CD4-positive, alpha-beta T cell treated with Interleukin-6 at 100 ng/mL for 8 hours (primary cell): ENCODE results near the gene C1QTNF7.
A peak's percentile ranks its signal among the peaks of the same experiment; 100 is the strongest.

ENCODE experiments used
- DNase-seq: peaks from one replicate; pipeline ENCODE4 v3.0.0-alpha.2; 2020; ENCODE audit warnings: mixed read lengths, low spot score

C1QTNF7 gene

DNA sequence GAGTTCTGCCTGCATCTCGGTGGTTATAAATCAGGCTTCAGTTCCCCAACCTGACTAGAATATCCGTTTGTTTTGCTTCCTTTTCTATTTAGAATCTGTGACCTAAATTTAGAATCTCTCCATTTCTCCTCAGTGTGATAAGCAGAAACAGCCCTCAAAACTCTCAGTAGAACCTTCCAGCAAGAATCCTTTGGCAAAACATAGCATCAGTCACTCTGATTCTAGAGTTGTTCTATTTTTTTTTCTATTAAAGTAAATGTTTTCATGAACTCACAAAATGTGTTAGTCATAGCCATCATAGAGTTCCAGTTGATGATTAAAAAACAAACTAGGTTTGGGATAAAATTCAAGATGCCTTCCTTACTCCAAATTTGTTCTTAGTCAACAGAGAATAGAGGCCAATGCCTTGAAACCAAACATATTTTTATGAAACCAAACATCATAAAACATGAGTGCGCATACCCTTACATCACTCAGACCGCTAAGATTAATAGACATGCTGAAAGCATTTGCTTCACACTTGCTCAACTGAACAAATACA lies 13.2 kb upstream of the C1QTNF7 start:
- no peak for DNase-seq

DNA sequence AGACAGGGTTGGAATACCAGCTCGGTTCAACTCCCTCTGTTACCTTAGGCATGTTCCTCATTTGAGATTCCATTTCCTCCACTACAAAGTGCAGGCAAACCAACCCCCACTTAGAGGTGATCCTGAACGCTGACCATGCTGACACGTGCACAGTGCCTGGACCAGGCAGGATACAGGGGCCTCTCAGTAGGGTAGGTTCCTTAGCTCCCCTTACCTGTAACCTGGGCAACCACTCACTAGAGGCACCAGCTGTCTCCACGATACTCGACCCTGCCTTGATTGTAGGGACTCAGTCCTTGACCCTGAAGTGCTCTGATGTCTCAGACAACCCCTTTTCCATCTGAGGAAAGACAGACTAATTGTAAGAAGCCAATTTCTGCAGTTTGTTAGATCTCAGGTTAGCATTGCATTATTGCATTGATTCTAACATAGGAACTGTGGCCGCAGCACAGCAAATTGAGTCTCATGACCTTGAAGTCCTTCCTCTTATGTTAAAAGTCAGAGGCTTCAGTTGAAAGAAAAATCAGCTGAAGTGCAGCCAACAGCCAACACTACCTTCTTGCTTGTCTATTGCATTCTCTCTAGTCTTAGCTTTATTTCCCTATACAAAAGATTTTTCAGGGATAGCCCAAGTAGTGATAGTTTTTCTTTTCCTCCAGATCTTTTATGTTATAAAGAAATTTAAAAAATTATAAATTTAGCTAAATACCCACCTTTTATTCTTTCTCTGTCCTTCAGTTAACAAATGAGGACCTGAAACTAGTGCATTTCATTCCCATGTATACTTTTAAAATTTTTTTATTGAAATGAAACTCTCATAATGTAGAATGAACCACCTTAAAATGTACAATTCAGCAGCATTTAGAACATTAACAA lies 11.2 kb upstream of the C1QTNF7 start:
- DNase-seq: no peak

DNA sequence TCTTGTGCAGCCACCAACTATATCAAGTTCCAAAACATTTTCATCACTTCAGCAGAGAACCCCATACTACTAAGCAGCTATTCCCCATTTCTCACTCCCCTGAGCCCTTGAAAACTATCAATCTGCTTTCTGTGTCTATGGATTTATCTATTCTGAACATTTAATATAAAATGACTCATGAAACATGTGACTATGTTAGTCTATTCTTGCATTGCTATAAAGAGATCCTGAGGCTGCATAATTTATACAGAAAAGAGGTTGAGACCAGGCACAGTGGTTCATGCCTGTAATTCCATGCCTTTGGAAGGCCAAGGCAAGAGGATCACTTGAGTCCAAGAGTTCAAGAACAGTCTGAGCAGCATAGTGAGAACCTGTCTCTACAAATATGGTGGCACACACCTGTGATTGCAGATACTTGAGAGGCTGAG lies 10.6 kb upstream of the C1QTNF7 start:
- no peak for DNase-seq

DNA sequence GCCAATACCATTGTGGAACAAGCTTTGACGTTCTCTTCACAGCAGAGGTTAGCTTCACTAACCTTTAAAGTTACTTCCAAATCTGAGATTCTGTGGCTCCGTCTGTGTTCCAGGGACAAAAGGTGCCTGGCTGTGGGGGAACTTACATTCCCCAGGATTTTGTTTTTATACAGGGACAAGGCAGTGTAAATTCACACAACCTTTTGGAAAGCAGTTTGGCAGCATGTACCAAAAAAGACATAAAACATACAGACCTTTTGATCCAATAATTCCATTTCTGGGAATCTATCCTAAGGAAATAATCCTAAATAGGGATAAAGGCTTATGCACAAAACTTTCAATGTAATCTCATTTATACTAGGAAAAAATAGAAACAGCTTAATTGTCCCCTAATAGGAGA lies 8.9 kb upstream of the C1QTNF7 start:
- no peak for DNase-seq

DNA sequence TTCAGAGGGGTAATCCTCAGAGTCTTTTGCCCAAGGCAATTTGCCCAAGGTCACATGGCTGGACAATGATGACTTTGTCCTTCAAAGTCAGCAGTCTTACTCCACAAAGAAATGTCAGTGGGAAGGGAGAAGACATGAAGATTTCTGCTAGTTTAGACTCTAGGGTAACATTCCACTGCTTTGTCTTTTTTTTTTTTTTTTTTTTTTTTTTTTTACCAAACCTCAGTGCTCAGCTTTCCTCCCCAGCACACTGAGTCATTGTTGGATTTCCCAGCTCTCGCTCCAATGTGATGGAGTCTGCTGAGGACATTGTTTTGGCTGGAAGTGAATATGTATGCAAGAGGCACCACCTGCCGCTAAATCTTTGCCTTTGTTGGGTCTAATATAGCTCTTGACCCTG lies 7.2 kb upstream of the C1QTNF7 start:
- DNase-seq: no peak

DNA sequence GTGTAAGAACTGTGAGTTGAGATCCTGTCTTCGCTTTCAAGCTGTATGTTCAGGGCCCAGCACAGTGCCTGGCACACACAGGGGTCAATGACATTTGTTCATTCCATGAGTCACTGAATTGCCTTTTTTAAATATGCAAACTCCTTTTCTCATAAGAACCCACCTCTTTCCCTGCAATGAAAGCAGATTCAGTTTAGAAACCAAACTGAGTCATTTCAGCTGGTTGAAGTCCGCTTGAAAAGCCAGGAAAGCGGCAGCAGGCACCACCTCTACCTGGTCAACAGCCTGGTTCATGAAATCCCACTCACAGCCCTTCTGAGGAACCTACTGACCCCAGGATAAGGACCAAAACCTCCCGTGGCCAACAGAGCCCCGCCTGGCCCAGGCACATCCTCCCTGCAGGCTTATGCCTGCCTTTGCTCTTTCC lies 4.5 kb upstream of the C1QTNF7 start:
- no peak for DNase-seq

DNA sequence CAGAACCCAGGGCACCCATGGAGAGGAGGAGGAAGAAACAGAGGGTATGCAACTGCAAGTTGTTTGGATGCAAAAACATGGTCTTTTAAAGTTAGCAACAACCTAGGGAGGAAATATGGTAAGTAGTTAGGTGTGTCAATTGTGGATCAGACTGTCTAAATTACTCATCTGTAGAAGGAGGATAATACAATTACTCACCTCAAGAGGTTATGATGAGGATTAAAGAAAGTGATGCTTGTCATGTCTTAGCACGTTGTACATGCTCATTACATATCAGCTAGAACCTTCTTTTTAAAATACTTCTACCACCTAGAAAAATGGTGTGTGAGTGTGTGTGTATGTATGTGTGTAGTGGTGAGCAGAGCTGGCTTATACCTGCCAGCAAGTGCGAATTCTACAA lies 2.3 kb upstream of the C1QTNF7 start:
- no peak for DNase-seq

DNA sequence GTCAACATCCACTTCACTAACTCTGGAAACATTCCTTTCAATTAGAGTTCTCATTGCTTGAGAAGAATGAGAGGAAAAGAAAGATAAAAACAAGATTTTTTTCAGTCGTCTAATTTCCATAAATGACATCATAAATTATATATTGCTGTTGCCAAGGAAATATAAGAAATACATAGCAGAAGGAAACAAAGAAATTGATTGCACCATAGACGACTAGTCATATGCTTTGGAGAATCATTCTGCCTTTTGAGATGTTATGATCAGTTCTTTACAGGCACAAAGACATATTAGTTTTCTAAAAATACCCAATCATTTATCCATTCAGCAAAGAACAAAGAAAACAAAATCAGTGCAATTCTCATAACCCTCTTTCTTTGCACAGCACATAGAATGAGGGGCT lies 672 bp upstream of the C1QTNF7 start:
- no peak for DNase-seq

DNA sequence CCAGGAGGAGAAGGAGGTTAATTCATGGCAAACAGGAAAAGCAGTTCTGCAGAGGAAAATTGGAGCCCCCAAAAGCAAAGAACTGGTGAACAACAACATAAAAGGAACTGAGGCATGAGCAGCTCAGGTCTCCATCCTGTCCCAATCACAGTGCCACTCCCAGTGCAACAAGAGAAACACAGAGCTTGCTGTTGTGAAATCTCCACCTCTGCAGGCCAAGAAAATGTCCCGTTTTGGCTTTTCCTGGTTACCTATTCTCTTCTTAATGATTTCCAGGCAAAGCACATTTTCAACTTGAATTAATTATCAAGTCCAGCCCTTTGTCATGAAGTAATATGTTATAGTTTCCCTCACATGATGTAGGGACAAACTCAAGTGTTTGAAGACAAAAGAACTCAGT lies 778 bp downstream of the C1QTNF7 start:
- DNase-seq: no peak

DNA sequence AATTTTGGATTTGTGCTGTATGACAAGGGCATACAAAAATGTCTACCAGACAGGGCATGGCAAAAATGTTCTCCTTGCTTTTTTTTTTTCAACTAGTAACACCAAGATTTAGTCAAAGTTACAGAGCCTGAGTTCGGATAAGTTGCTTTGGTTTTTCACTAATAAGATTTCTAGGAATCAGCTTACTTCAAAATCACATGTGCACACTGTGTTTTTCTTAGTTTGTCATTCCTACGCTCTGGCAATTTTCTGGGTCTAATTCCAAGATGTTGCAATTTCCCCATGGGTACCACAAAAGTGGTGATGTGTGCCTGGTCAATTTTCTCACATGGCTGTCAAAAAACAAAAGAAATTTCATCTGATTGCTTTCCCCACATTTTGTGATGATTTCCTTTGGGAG lies 6.3 kb downstream of the C1QTNF7 start:
- no peak for DNase-seq

DNA sequence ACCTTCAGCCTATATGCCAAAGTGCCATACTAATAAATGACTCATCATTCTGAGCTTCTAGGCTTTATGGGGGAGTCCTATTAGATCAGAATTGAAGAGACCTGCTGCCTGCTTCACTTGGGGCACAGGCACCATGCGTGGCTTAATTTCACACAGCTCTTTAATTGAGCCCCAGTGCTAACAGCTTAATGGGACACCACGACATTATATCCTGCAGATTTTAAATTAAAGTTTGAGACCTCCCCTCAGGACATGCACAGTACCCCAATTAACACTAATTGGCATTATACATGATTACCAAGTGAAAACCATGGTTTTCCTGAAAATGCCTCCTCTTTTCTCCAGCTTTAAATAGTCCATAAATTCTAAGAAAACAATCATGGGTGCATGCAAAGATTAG lies 6.8 kb downstream of the C1QTNF7 start:
- DNase-seq: no peak

DNA sequence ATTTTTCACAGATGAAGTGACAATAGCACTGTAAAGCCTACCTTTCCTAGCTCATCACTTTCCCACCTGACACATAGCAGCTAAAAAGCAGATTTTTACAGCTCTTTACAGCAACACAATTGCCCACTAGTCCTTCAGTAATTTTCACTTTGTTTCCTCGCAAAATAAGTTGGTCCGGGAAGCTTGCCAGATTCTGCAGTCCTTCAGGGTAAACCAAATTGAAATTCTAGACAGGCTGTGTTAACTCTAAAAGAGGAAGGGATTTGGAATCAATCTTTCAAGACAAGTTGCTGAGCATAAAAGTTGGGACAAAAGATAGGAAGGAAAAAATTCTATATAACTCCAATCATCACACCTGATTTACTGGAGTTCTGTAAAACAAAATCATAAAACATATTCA lies 8.7 kb downstream of the C1QTNF7 start:
- DNase-seq: no peak

DNA sequence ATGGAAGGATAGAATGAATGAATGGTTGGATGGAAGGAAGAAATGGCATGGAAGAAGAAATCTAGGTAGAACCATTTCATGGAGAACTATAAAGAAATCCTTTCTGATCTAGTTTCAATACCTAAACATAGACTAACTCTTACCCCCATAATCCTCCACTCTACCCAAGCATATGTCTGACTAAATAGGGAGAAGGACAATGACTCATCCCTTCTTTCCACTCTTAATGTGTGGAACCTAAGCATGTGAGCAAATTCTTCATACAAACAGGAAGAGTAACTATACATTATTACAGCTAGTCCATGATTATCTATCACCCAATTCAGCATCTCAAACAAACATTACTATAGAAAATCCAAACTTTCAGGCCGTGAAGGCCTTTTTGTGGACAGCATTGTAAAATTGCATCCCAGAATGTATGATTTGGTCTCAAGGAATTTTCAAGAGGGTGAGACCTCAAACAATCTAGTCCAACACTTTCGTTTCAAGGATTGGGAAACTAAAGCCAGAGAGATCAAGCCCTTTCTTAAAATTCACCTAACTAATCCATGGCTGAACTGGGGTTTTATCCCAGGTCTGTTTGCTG lies 11.2 kb downstream of the C1QTNF7 start:
- no peak for DNase-seq

DNA sequence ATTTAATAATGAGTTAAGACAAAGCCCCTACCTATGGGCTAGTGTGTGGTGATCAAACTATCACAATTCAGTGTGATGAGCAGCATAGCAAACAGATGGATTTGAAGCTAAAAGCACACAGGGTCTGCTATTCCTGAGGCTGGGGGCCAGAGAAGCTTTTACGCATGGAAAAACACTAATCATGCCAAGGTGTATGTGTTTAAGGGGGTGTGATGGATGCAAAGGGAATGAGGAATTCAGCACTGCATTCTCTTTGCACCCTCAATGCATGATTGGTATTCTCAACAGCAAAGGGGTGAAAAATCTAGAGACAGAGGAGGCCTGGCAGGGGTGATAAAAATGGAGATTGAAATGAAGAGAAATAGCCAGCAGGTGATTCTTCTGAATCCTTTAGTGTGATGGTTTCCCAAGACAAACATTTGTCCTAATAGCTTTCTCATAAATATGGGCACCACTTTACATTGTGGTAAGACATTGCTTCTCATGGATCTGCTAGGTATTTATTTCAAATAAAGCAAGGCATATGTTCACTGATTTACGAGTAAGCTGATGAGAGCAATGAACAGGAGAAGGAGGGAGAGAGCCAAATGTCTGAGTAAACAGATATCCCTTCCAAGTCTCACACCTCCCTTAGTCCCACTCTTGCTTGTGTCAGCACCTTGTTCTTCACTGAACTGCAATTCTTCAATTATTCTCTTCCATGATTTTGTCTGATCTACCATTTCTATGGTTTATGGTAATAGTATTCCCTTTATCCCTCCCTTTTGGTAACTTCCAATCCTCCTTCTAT lies 15.7 kb downstream of the C1QTNF7 start:
- DNase-seq: no peak

DNA sequence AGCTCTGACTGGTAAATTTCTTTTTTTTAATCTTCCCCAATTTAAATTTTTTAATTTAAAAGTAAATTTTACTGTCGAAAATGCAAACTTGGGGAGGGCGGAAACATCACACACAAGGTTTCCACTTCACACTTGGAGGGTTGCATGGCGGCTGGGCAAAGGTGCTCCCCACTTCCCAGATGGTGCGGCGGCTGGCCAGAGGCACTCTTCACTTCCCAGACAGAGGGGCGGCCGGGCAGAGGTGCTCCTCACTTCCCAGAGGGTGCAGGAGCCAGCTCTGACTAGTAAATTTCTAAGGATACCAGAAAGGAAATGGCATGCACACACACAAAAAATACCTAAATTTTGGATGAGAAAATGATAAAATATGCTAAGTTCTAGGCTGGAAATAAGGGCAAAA lies 16.4 kb downstream of the C1QTNF7 start:
- DNase-seq: no peak

DNA sequence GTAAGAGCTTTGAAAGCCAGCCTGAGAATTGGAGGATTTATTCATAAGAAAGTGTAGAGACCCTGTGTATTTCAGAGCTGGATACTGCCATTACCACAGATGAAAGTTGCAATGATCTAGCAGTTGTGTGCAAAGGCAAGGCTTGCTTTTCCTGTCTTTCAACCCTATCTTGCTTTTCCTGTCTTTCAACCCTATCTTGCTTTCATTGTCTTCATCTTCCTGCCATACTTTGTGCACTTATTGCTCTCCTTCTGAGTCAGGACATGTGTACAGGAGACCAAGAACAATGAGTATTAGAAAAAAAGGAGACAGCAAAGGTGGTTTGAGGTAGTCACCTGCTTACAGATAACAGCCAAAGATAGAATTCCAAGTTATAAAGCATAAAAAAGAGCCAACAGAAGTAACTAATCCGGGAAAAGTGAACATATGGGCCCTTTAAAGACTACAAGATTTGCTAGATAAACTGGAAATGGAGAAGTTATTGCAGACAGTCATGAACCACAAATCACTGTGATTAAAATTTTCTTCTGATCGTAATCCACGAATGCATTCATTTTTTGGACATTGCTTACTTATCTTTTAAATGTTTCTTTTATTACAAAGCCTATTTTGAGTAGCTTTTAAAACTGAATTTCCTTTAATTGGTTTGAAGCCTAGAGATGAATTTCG lies 17.2 kb downstream of the C1QTNF7 start:
- no peak for DNase-seq

DNA sequence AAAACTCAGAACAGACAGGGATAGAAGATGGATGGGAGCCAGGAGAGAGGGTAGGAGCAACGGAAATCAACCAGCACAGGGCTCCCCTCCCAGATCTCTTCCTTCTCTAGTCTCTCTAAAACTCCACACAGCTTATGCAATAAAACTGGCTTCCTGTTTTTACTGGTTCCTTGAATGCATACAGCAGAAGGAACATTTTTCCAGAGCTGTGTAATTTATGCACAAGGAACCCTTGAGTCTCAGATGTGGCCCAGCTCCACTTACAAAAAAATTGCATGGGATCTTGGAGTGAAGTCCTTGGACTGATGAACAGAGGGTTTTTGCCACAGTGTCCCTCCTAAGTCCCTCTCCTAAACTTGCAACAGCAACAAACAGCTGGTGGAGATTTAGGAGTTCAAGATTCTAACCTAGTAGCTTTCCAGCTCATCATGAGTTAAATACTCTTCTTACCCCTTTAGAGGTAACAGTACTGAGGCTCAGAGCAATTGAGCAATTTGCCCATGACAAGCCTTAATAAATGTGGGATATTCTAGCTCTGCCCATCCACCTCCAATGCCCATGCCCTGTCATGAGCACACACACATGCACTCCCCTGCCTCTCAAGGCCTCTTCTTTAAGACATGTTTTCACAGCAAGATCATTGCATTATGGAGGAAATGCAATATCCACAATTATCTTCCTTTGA lies 23.5 kb downstream of the C1QTNF7 start:
- no peak for DNase-seq

DNA sequence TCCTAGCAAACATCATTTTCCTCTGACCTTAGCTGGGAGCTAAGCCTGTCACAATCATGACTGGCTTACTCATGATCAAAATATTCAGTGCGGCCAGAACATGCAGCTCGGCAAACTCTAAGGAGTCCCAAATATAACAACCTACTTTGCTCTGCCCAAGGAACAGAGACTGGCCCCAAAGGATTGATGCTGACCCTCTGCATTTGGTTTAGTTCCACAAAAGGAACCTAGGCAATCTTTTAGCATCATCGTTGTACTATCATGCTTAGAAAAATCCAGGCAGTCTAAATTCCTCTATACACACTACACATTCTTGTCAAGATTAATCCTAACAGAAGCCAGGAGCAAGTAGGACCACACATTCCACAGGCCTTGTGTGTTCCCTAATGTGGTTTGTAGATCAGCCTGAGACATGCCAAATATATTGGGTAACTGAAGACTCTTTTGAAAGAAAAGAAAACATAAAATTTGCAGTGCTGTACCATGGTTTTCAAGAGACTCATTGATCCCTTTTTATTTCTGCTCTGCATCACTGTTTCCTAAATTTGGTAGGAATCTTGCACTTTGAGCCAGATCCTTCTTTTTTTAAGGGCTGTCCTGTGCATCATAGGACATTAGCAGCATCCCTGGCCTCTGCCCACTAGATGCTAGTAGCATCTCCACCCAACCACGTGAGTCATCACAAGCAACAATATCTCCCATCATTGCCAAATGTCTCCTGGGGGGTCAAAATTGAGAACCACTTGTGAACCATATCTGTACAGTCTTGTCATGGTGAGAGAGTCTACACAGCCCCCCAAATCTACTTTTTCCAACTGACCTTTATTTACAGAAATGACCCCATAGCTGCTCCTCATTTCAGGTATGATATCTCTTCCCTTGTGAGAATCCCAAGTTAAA lies 24.3 kb downstream of the C1QTNF7 start:
- DNase-seq: no peak

DNA sequence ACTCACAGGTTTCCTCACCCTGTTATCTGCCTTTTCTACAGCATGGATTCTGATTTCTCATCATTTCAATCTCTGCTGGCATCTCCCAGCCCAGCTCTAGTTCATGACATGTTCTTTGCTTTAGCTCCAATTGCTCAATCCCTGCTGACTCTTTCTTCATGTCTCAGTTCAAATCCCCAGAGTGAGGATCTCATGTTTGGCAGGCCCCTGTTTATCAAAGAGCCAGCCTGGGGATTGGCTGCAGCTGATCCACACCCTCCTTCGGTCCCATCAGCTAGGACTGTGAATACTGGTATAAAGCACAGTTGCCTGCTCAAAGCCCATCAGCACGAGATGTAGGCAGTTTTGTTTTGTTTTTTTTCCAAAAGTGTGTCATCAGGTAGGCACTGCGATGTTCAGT lies 27.5 kb downstream of the C1QTNF7 start:
- DNase-seq: no peak

DNA sequence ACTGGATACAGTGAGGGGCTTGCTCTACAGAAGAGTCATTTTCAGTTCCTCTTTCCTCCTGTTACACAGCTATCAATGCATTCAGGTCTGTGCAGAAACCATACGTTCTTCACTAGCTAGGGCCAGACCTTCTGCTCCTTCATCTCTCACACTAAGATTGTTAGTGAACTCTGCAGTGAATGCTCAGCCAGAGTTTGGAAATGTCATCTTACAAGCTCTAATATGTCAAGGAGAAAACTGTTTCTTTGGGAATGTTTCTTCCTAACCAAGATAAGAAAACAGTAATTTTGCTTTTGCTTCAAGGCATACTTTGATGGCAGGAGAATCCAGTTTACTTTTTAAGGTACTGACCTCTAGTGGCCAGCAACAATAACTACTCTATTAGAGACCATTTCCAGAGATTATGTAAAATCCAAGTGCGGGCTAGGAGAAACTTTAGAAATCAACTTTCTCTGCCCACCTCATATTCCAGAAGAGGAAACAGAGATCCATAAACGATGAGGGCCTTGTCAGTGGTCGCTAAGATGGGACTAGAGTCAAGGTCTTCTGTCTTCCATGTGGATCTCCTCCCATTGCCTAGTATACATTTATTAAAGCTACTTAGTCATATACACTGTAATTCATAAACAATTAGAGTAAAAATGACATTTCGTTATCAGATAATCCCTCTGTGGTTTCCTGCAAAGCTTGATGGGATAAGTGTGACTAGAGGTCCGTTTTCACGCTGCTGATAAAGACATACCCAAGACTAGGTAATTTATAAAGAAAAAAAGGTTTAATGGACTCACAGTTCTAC lies 29.8 kb downstream of the C1QTNF7 start:
- DNase-seq: peak; percentile 39
